PC-3 (cell line): ENCODE results near the gene PPP2R5D. TPM values are rescaled to one million over a fixed set of nuclear protein-coding genes. Genes with fewer than 3 reads are reported as not detected.
"Not testable (repeated sequence)": the region's sequence is repeated elsewhere in the genome, so short reads cannot be mapped to it uniquely, and the experiment has no call there.

ENCODE experiments used
- ATAC-seq: fragments of 200-7000 bp; cut with Tn5 transposase; 2 replicates; pipeline ENCODE4 v1.9.1; 2020; ENCODE audit warnings: mild to moderate bottlenecking, moderate library complexity
- BruUV-seq: library from RNA; stranded (reverse); fragments of 400-500 nt; replicated peaks from 2 replicates; lab custom pipeline; 2021; lab: Mats Ljungman, UMichigan
- CTCF ChIA-PET: fragments of 300-600 bp; sonication (Branson Sonifier 250); formaldehyde crosslinking; loops from one replicate; lab custom pipeline; 2022; ENCODE audit warnings: antibody characterized with exemption; lab: Charles Lee
- POLR2A ChIA-PET: fragments of 300-600 bp; sonication (Branson Sonifier 250); formaldehyde crosslinking; loops from one replicate; lab custom pipeline; 2022; ENCODE audit warnings: antibody characterized with exemption; ENCODE audit not compliant: unreplicated experiment; lab: Charles Lee
- DNase-seq: peaks from one replicate; pipeline ENCODE4 v3.0.0-alpha.2; 2015
- H2AFZ ChIP-seq: fragments of 300-600 bp; sonication (generic); 2 replicates; pipeline ENCODE4 v1.6.0; 2016; ENCODE audit warnings: antibody characterized with exemption, low read length
- H3F3A ChIP-seq: fragments of 300-600 bp; sonication (generic); one replicate; pipeline ENCODE4 v1.6.0; 2017; ENCODE audit warnings: antibody characterized with exemption, low read length, control low read depth, mild to moderate bottlenecking; ENCODE audit not compliant: unreplicated experiment
- H3K27ac ChIP-seq: fragments of 300-600 bp; sonication (generic); 2 replicates; pipeline ENCODE4 v1.5.1; 2016; ENCODE audit warnings: mild to moderate bottlenecking, low read length
- H3K27me3 ChIP-seq: fragments of 300-600 bp; sonication (generic); 2 replicates; pipeline ENCODE4 v1.6.1; 2016; ENCODE audit warnings: low read length, mixed read lengths
- H3K36me3 ChIP-seq: fragments of 300-600 bp; sonication (generic); 2 replicates; pipeline ENCODE4 v1.6.1; 2016; ENCODE audit warnings: low read depth, mixed run types, low read length, mixed read lengths
- H3K4me1 ChIP-seq: fragments of 300-600 bp; sonication (generic); 2 replicates; pipeline ENCODE4 v1.5.1; 2016; ENCODE audit warnings: low read length; ENCODE audit not compliant: insufficient read depth
- H3K4me2 ChIP-seq: fragments of 300-600 bp; sonication (generic); 2 replicates; pipeline ENCODE4 v1.6.0; 2016; ENCODE audit warnings: low read length
- H3K4me3 ChIP-seq: fragments of 300-600 bp; sonication (generic); 2 replicates; pipeline ENCODE4 v1.5.1; 2016; ENCODE audit warnings: mild to moderate bottlenecking, low read length, mixed read lengths
- H3K79me2 ChIP-seq: fragments of 300-600 bp; sonication (generic); 2 replicates; pipeline ENCODE4 v1.6.1; 2017; ENCODE audit warnings: low read length, mixed read lengths
- H3K9ac ChIP-seq: fragments of 300-600 bp; sonication (generic); 2 replicates; pipeline ENCODE4 v1.6.0; 2016; ENCODE audit warnings: mild to moderate bottlenecking, low read length
- H3K9me2 ChIP-seq: fragments of 300-600 bp; sonication (generic); replicated peaks from 2 replicates; pipeline ENCODE4 v1.6.1; 2016; ENCODE audit warnings: mixed run types, low read length, mixed read lengths
- H3K9me3 ChIP-seq: fragments of 300-600 bp; sonication (generic); 2 replicates; pipeline ENCODE4 v1.6.1; 2016; ENCODE audit warnings: low read length, mixed read lengths
- H4K20me1 ChIP-seq: fragments of 300-600 bp; sonication (generic); 2 replicates; pipeline ENCODE4 v1.6.1; 2016; ENCODE audit warnings: low read length, mixed read lengths
- CTCF ChIP-seq: fragments of 300-600 bp; sonication (generic); conservative IDR thresholded peaks from 2 replicates; pipeline ENCODE4 v1.5.1; 2017; ENCODE audit warnings: antibody characterized with exemption, low read depth, mild to moderate bottlenecking, low read length
- EZH2 ChIP-seq: fragments of 300-600 bp; sonication (generic); IDR thresholded peaks from one replicate; pipeline ENCODE4 v1.6.1; 2017; ENCODE audit warnings: antibody characterized with exemption, mild to moderate bottlenecking, low read length; ENCODE audit not compliant: unreplicated experiment
- EZH2phosphoT487 ChIP-seq: fragments of 300-600 bp; sonication (generic); IDR thresholded peaks from 2 replicates; pipeline ENCODE4 v1.6.1; 2018; ENCODE audit warnings: mild to moderate bottlenecking, antibody characterized with exemption, low read length, borderline replicate concordance
- intact Hi-C: fragments of 100-400 bp; cut with micrococcal nuclease; formaldehyde crosslinking; loops from 2 replicates; pipeline ENCODE4 v1.9.0; 2023
- total RNA-seq: library from RNA; depleted of rRNA; stranded (reverse); fragments of >200 nt; gene quantifications from 2 replicates; pipeline ENCODE4 v1.2.3, GENCODE V29; 2014

PPP2R5D gene
- total RNA-seq, 1 experiment from 2014 or later: 54.1 TPM

GRCh38 chr6:42938987-42939809 is 45.2 kb upstream of the PPP2R5D start:
- no peak overlapping the region for H2AFZ ChIP-seq
- POLR2A ChIA-PET: no interaction called here
- TF ChIP-seq EZH2: no peak
- no peak for TF ChIP-seq EZH2phosphoT487
- no peak for TF ChIP-seq CTCF
- no peak overlapping the region for H3K4me3 ChIP-seq
- DNase-seq (no peak), ATAC-seq (no peak)
- no peaks in the 10 kb centered on the region for H3F3A ChIP-seq
- no peak overlapping the region for H3K9ac ChIP-seq
- peaks cover 21% of the 10 kb centered on the region; the same call in 1 of the 2 replicates for H3K36me3 ChIP-seq
- intact Hi-C loops: no loop called here
- no peaks in the 10 kb centered on the region for H3K9me3 ChIP-seq
- H3K27ac ChIP-seq: no peak overlapping the region
- H4K20me1 ChIP-seq: no peaks in the 10 kb centered on the region
- H3K79me2 ChIP-seq: peaks cover 4% of the 10 kb centered on the region; the same call in 1 of the 2 replicates
- no TSS peak for BruUV-seq
- no peaks in the 10 kb centered on the region for H3K9me2 ChIP-seq
- H3K4me1 ChIP-seq: no peaks in the 10 kb centered on the region; the same call in 1 of the 2 replicates
- H3K27me3 ChIP-seq: no peaks in the 10 kb centered on the region
- no peak overlapping the region for H3K4me2 ChIP-seq
- CTCF ChIA-PET: no interaction called here

GRCh38 chr6:42939810-42940167 is 44.6 kb upstream of the PPP2R5D start:
- Histone ChIP-seq H3K27ac (no peak overlapping the region), H4K20me1 (no peaks in the 10 kb centered on the region), H3K9me2 (no peaks in the 10 kb centered on the region), H3K36me3 (peaks cover 15% of the 10 kb centered on the region; the same call in 1 of the 2 replicates), H2AFZ (no peak overlapping the region), H3K4me1 (no peaks in the 10 kb centered on the region; the same call in 1 of the 2 replicates), H3K4me2 (no peak overlapping the region), H3K27me3 (no peaks in the 10 kb centered on the region), H3K79me2 (no peaks in the 10 kb centered on the region; the same call in 1 of the 2 replicates), H3K9ac (no peak overlapping the region), H3F3A (no peaks in the 10 kb centered on the region), H3K9me3 (no peaks in the 10 kb centered on the region), H3K4me3 (no peak overlapping the region)
- DNase-seq (no peak), ATAC-seq (no peak)
- TF ChIP-seq CTCF (no peak), EZH2phosphoT487 (no peak), EZH2 (no peak)
- POLR2A ChIA-PET: no interaction called here
- CTCF ChIA-PET: no interaction called here
- intact Hi-C loops: no loop called here
- BruUV-seq: no TSS peak

GRCh38 chr6:42940493-42941045 is 43.8 kb upstream of the PPP2R5D start:
- ATAC-seq (no peak), DNase-seq (no peak)
- CTCF ChIA-PET: interaction anchor here (0.6 kb wide), 1 partner anchor 26 kb away, joined by 11 read pairs; no protein-coding TSS in a partner anchor
- Histone ChIP-seq H3K9me2 (no peaks in the 10 kb centered on the region), H3K79me2 (no peaks in the 10 kb centered on the region; the same call in 1 of the 2 replicates), H3K4me2 (no peak overlapping the region), H3K4me1 (no peaks in the 10 kb centered on the region; the same call in 1 of the 2 replicates), H3K4me3 (no peak overlapping the region), H4K20me1 (no peaks in the 10 kb centered on the region), H3K27me3 (no peaks in the 10 kb centered on the region), H3F3A (no peaks in the 10 kb centered on the region), H3K9ac (no peak overlapping the region), H3K9me3 (no peaks in the 10 kb centered on the region), H2AFZ (no peak overlapping the region), H3K27ac (no peak overlapping the region), H3K36me3 (peaks cover 11% of the 10 kb centered on the region; the same call in 1 of the 2 replicates)
- intact Hi-C loops: no loop called here
- POLR2A ChIA-PET: no interaction called here
- no peak for TF ChIP-seq EZH2phosphoT487
- no peak for TF ChIP-seq CTCF
- no peak for TF ChIP-seq EZH2
- BruUV-seq: no TSS peak

GRCh38 chr6:42941356-42941755 is 43.0 kb upstream of the PPP2R5D start:
- ATAC-seq, H4K20me1 ChIP-seq, H3K4me1 ChIP-seq, H3F3A ChIP-seq, H3K4me3 ChIP-seq, H3K9ac ChIP-seq, H2AFZ ChIP-seq, POLR2A ChIA-PET, H3K9me2 ChIP-seq, H3K4me2 ChIP-seq, H3K79me2 ChIP-seq, BruUV-seq, intact Hi-C loops, CTCF ChIA-PET, H3K27me3 ChIP-seq, H3K36me3 ChIP-seq, H3K9me3 ChIP-seq, H3K27ac ChIP-seq: not testable (repeated sequence)
- peak; percentile 29 for DNase-seq
